ENCODE data around the gene AMOT. TPM values are rescaled to one million over a fixed set of nuclear protein-coding genes. Genes with fewer than 3 reads are reported as not detected.

The AMOT gene
- polyA plus RNA-seq, 1 of the 3 experiments (the other 2 are of a cell fraction), result 3.4 TPM

- CTCF ChIA-PET, result interaction anchor here (1.0 to 1.5 kb wide), 2 partner anchors 22 to 26 kb away, joined by 3 read pairs; no protein-coding TSS in a partner anchor
- POLR2A ChIA-PET, result no interaction called here
- Histone ChIP-seq H3K36me3 (replicated peaks in 1 of 2; ENCODE audit: control insufficient read depth in 1 of 2, insufficient read depth in 2 of 2, low read length in 1 of 2) (no peaks in the 10 kb centered on the region), H4K20me1 (ENCODE audit: insufficient read depth) (no peaks in the 10 kb centered on the region), H3K9ac (no peak overlapping the region), H3K79me2 (ENCODE audit: insufficient read depth) (no peaks in the 10 kb centered on the region), H3K4me1 (ENCODE audit: control insufficient read depth in 1 of 2, insufficient read depth in 2 of 2, low read depth in 1 of 2, low read length in 1 of 2) (no peaks in the 10 kb centered on the region), H3K9me2 (no peaks in the 10 kb centered on the region), H3K9me3 (no peaks in the 10 kb centered on the region), H3K27me3 (ENCODE audit: insufficient read depth) (no peaks in the 10 kb centered on the region), H3K27ac (ENCODE audit: low read depth in 2 of 2, low read length in 1 of 2) (no peak overlapping the region), H3K4me3 (ENCODE audit: low read depth in 2 of 2, low read length in 1 of 2) (no peak overlapping the region), H3K4me2 (no peak overlapping the region), H2AFZ (ENCODE audit: low read depth) (no peak overlapping the region), H3F3A (replicated peaks; ENCODE audit: insufficient read depth) (no peaks in the 10 kb centered on the region)
- WGBS (ENCODE audit: low lambda C conversion rate), result 26% methylated on average over 2 of the region's 2 CpGs
- no peak for DNase-seq
- TF ChIP-seq MXI1 (IDR thresholded peaks at IDR 0.05; ENCODE audit: low read depth, low read length) (no peak), USF1 (IDR thresholded peaks at IDR 0.05; ENCODE audit: borderline replicate concordance, low read depth) (no peak), RFX5 (IDR thresholded peaks at IDR 0.05; ENCODE audit: low read length) (no peak), IRF3 (IDR thresholded peaks at IDR 0.05; ENCODE audit: low read depth, low read length) (no peak)
Measured at GRCh38 chrX:112867570-112867969, 26.9 kb upstream of the AMOT start.

- TF ChIP-seq TCF12 (IDR thresholded peaks at IDR 0.05) (no peak), FOXM1 (IDR thresholded peaks at IDR 0.05; ENCODE audit: low read depth) (no peak), USF2 (IDR thresholded peaks at IDR 0.05; ENCODE audit: borderline replicate concordance, low read depth, low read length) (no peak), FOXJ3 (CRISPR knock-in tag; IDR thresholded peaks at IDR 0.05) (no peak), GABPA (IDR thresholded peaks at IDR 0.05; ENCODE audit: low read depth) (no peak), PBX3 (IDR thresholded peaks at IDR 0.05) (no peak), NRF1 (IDR thresholded peaks at IDR 0.05; ENCODE audit: low read depth, low read length) (no peak), TAF1 (IDR thresholded peaks at IDR 0.05; ENCODE audit: borderline replicate concordance, low read depth, low read length) (no peak), FOSL2 (IDR thresholded peaks at IDR 0.05; ENCODE audit: borderline replicate concordance, low read depth) (no peak), SMC3 (IDR thresholded peaks at IDR 0.05; ENCODE audit: low read depth, low read length) (no peak)
- TF ChIP-seq, protein P1, sequence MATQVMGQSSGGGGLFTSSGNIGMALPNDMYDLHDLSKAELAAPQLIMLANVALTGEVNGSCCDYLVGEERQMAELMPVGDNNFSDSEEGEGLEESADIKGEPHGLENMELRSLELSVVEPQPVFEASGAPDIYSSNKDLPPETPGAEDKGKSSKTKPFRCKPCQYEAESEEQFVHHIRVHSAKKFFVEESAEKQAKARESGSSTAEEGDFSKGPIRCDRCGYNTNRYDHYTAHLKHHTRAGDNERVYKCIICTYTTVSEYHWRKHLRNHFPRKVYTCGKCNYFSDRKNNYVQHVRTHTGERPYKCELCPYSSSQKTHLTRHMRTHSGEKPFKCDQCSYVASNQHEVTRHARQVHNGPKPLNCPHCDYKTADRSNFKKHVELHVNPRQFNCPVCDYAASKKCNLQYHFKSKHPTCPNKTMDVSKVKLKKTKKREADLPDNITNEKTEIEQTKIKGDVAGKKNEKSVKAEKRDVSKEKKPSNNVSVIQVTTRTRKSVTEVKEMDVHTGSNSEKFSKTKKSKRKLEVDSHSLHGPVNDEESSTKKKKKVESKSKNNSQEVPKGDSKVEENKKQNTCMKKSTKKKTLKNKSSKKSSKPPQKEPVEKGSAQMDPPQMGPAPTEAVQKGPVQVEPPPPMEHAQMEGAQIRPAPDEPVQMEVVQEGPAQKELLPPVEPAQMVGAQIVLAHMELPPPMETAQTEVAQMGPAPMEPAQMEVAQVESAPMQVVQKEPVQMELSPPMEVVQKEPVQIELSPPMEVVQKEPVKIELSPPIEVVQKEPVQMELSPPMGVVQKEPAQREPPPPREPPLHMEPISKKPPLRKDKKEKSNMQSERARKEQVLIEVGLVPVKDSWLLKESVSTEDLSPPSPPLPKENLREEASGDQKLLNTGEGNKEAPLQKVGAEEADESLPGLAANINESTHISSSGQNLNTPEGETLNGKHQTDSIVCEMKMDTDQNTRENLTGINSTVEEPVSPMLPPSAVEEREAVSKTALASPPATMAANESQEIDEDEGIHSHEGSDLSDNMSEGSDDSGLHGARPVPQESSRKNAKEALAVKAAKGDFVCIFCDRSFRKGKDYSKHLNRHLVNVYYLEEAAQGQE (IDR thresholded peaks at IDR 0.05; ENCODE audit: low read depth, low read length), result no peak
- ChIA-PET CTCF (no interaction called here), POLR2A (no interaction called here)
- H4K20me1 ChIP-seq (ENCODE audit: insufficient read depth), result no peaks in the 10 kb centered on the region
- no peak overlapping the region for H3K27ac ChIP-seq (ENCODE audit: low read depth in 2 of 2, low read length in 1 of 2)
- H3K9me3 ChIP-seq, result no peaks in the 10 kb centered on the region
- no peak for DNase-seq
- H3F3A ChIP-seq (replicated peaks; ENCODE audit: insufficient read depth), result no peaks in the 10 kb centered on the region
- no peaks in the 10 kb centered on the region for H3K36me3 ChIP-seq (replicated peaks in 1 of 2; ENCODE audit: control insufficient read depth in 1 of 2, insufficient read depth in 2 of 2, low read length in 1 of 2)
- H3K4me3 ChIP-seq (ENCODE audit: low read depth in 2 of 2, low read length in 1 of 2), result no peak overlapping the region
- H2AFZ ChIP-seq (ENCODE audit: low read depth), result no peak overlapping the region
- H3K9ac ChIP-seq, result no peak overlapping the region
- no peaks in the 10 kb centered on the region for H3K4me1 ChIP-seq (ENCODE audit: control insufficient read depth in 1 of 2, insufficient read depth in 2 of 2, low read depth in 1 of 2, low read length in 1 of 2)
- WGBS (ENCODE audit: low lambda C conversion rate), result 15% methylated on average over 1 of the region's 1 CpG
- H3K27me3 ChIP-seq (ENCODE audit: insufficient read depth), result no peaks in the 10 kb centered on the region; the same call in 1 of the 2 replicates
- H3K4me2 ChIP-seq, result no peak overlapping the region
- no peaks in the 10 kb centered on the region for H3K9me2 ChIP-seq
- H3K79me2 ChIP-seq (ENCODE audit: insufficient read depth), result no peaks in the 10 kb centered on the region
Measured at GRCh38 chrX:112866175-112866574, 25.5 kb upstream of the AMOT start.
